Vagina (tissue), 2 donors: ENCODE data around the gene AGER. TPM values are rescaled to one million over a fixed set of nuclear protein-coding genes. Genes with fewer than 3 reads are reported as not detected.

ENCODE experiments used
- DNase-seq, 2 donors: peaks; one replicate each; pipeline ENCODE4 v3.0.0-alpha.2; 2017; ENCODE audit errors: extremely low spot score in 2 of 2
- H3K27ac ChIP-seq: fragments of 200-600 bp; sonication (generic); one replicate; pipeline ENCODE4 v1.5.1; 2019
- H3K27me3 ChIP-seq: fragments of 200-600 bp; sonication (generic); one replicate; pipeline ENCODE4 v1.5.1; 2019
- H3K36me3 ChIP-seq, 2 donors: fragments of 200-600 bp; sonication (generic); one replicate each; pipeline ENCODE4 v1.5.1; 2017 to 2019
- H3K4me1 ChIP-seq: fragments of 200-600 bp; sonication (generic); one replicate; pipeline ENCODE4 v1.5.1; 2019
- H3K4me3 ChIP-seq, 2 donors: fragments of 200-600 bp; sonication (generic); 1 replicate in 1 of 2; 2 replicates in 1 of 2; pipeline ENCODE4 v1.5.1; 2016 to 2019
- H3K9me3 ChIP-seq: fragments of 200-600 bp; sonication (generic); one replicate; pipeline ENCODE4 v1.5.1; 2019
- CTCF ChIP-seq, 3 experiments: fragments of 450-650 bp in 2 of 3; fragments of 200-600 bp in 1 of 3; sonication (generic) in 1 of 3; IDR thresholded peaks; one replicate each; pipeline ENCODE4 v1.5.1; 2017 to 2019; ENCODE audit warnings: antibody characterized with exemption in 3 of 3, mild to moderate bottlenecking in 2 of 3, moderate library complexity in 2 of 3
- POLR2A ChIP-seq, 2 donors: fragments of 450-650 bp; IDR thresholded peaks; one replicate each; pipeline ENCODE4 v1.6.1; 2017; ENCODE audit warnings: antibody characterized with exemption in 2 of 2, mild to moderate bottlenecking in 2 of 2, moderate library complexity in 2 of 2
- POLR2AphosphoS5 ChIP-seq, 2 donors: sonication (generic); formaldehyde crosslinking; IDR thresholded peaks; one replicate each; pipeline ENCODE4 v1.9.0; 2017; ENCODE audit warnings: antibody characterized with exemption in 2 of 2, mild to moderate bottlenecking in 2 of 2, low read depth in 1 of 2; ENCODE audit not compliant: insufficient read depth in 1 of 2
- intact Hi-C: fragments of 100-400 bp; cut with DNase I; formaldehyde crosslinking; loops from one replicate; pipeline ENCODE4 v1.15.1; 2023
- total RNA-seq: library from RNA; depleted of rRNA; stranded (reverse); fragments of >200 nt; gene quantifications from one replicate; pipeline ENCODE4 v1.2.3, GENCODE V29; 2016

AGER gene
- total RNA-seq, 1 donor from 2014 or later = 8.1 TPM

GRCh38 chr6:32174416-32174815 lies 9.6 kb downstream of the AGER start:
- Histone ChIP-seq H3K4me1 (peaks cover 38% of the 10 kb centered on the region), H3K9me3 (no peaks in the 10 kb centered on the region), H3K36me3 (peaks cover 0 to 18% of the 10 kb centered on the region in 2 donors), H3K4me3 (no peak overlapping the region), H3K27ac (no peak overlapping the region), H3K27me3 (no peaks in the 10 kb centered on the region)
- TF ChIP-seq POLR2A (IDR thresholded peaks at IDR 0.05) = no peak
- TF ChIP-seq POLR2AphosphoS5 (IDR thresholded peaks at IDR 0.05; ENCODE audit: insufficient read depth in 1 of 2, low read depth in 1 of 2) = no peak
- TF ChIP-seq CTCF (IDR thresholded peaks at IDR 0.05) = no peak
- intact Hi-C loops = loop anchor here (10.0 kb wide), 1 partner anchor 50 kb away; the partner anchor contains the start of gene ATF6B
- no peak for DNase-seq

- H3K27ac ChIP-seq = no peak overlapping the region
- H3K27me3 ChIP-seq = no peaks in the 10 kb centered on the region
- peaks cover 29% of the 10 kb centered on the region for H3K4me1 ChIP-seq
- peaks cover 0 to 25% of the 10 kb centered on the region in 2 donors for H3K36me3 ChIP-seq
- TF ChIP-seq POLR2A (IDR thresholded peaks at IDR 0.05) (no peak), POLR2AphosphoS5 (IDR thresholded peaks at IDR 0.05; ENCODE audit: insufficient read depth in 1 of 2, low read depth in 1 of 2) (no peak), CTCF (IDR thresholded peaks at IDR 0.05) (no peak)
- H3K9me3 ChIP-seq = no peaks in the 10 kb centered on the region
- intact Hi-C loops = loop anchor here (10.0 kb wide), 1 partner anchor 48 kb away; the partner anchor contains the start of gene ATF6B
- DNase-seq = no peak
- no peak overlapping the region for H3K4me3 ChIP-seq
Observed at GRCh38 chr6:32173051-32173727, 10.9 kb downstream of the AGER start.

GRCh38 chr6:32171234-32171633 lies 12.8 kb downstream of the AGER start:
- H3K27me3 ChIP-seq = no peaks in the 10 kb centered on the region
- H3K36me3 ChIP-seq = peaks cover 0 to 45% of the 10 kb centered on the region in 2 donors
- no peak for TF ChIP-seq POLR2A (IDR thresholded peaks at IDR 0.05)
- TF ChIP-seq POLR2AphosphoS5 (IDR thresholded peaks at IDR 0.05; ENCODE audit: insufficient read depth in 1 of 2, low read depth in 1 of 2) = no peak
- no peak for TF ChIP-seq CTCF (IDR thresholded peaks at IDR 0.05)
- H3K27ac ChIP-seq = no peak overlapping the region
- H3K4me1 ChIP-seq = peaks cover 17% of the 10 kb centered on the region
- no peak overlapping the region for H3K4me3 ChIP-seq
- no peaks in the 10 kb centered on the region for H3K9me3 ChIP-seq
- intact Hi-C loops = loop anchor here (10.0 kb wide), 1 partner anchor 46 kb away; the partner anchor contains the start of gene ATF6B
- DNase-seq = no peak

- no peak for TF ChIP-seq POLR2A (IDR thresholded peaks at IDR 0.05)
- no peak for TF ChIP-seq CTCF (IDR thresholded peaks at IDR 0.05)
- TF ChIP-seq POLR2AphosphoS5 (IDR thresholded peaks at IDR 0.05; ENCODE audit: insufficient read depth in 1 of 2, low read depth in 1 of 2) = no peak
- no peaks in the 10 kb centered on the region for H3K27me3 ChIP-seq
- no peak overlapping the region for H3K27ac ChIP-seq
- H3K9me3 ChIP-seq = no peaks in the 10 kb centered on the region
- H3K4me3 ChIP-seq = no peak overlapping the region
- DNase-seq = no peak
- intact Hi-C loops = loop anchor here (10.0 kb wide), 1 partner anchor 45 kb away; the partner anchor contains the start of gene ATF6B
- peaks cover 12% of the 10 kb centered on the region for H3K4me1 ChIP-seq
- peaks cover 0 to 51% of the 10 kb centered on the region in 2 donors for H3K36me3 ChIP-seq
Observed at GRCh38 chr6:32170294-32170693, 13.8 kb downstream of the AGER start.
